Measurements from ENCODE around the gene NADK2.

Gene NADK2

GRCh38 chr5:36174119-36174518, 67.6 kb downstream of the NADK2 start:
- no peak overlapping the region for H3K4me3 ChIP-seq (ENCODE audit: low read length)

DNA sequence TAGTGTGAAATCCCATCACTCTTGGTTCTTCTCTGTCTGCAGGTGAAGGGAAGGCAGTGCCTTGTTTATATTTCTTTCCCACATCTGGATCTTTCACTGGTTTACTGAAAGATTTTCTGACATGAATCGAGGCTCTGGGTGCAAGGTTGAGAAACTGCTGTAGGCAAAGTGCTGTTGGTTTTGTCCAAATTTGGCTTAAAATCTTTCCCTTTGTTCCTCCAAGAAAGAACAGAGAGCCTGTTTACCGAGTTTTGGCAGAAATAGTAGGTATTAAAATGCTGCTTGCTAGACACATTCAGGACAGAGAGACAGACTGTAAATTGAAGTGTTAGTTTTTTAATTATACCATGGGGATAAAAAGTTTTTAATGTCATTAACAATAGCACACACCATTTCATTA, 68.3 kb downstream of the NADK2 start:
- DNase-seq (ENCODE audit: low read depth, low spot score) = no peak
- H3K4me3 ChIP-seq (ENCODE audit: low read length) = no peak overlapping the region

More at GRCh38 chr5:36174119-36174518, 67.6 kb downstream of the NADK2 start:
- DNase-seq (ENCODE audit: low read depth, low spot score) = no peak

- DNase-seq (ENCODE audit: low read depth, low spot score) = no peak
- no peak overlapping the region for H3K4me3 ChIP-seq (ENCODE audit: low read length)
Measured at GRCh38 chr5:36172599-36172998, 69.1 kb downstream of the NADK2 start.

- no peak for DNase-seq (ENCODE audit: low read depth, low spot score)
- H3K4me3 ChIP-seq (ENCODE audit: low read length) = no peak overlapping the region
Measured at GRCh38 chr5:36170832-36171424, 70.8 kb downstream of the NADK2 start.

GRCh38 chr5:36168737-36169136, 73.0 kb downstream of the NADK2 start:
- DNase-seq (ENCODE audit: low read depth, low spot score) = no peak
- H3K4me3 ChIP-seq (ENCODE audit: low read length) = no peak overlapping the region

DNA sequence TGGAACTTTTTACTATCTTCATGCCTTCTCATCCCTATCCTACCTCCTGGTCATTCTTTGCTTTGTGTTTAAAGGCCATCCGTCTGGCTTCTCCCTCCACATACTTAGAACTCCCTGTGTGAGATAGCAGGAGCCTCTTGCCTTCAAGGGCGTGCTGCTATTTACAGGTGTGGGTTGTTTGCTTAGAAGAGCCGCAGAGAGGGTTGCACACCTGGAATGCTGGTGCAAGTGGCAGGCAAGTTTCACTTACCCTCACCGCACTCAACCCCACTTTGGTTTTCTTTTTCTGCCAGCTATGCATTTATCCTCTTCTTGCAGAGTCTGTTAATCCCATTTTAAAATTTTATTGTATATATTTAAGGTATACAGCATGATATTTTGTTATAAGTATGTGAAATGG, 77.3 kb downstream of the NADK2 start:
- no peak for DNase-seq (ENCODE audit: low read depth, low spot score)

GRCh38 chr5:36162810-36163486, 78.8 kb downstream of the NADK2 start:
- DNase-seq (ENCODE audit: low read depth, low spot score) = no peak
- H3K4me3 ChIP-seq (ENCODE audit: low read length) = no peak overlapping the region

More for the DNA sequence above, 77.3 kb downstream of the NADK2 start:
- no peak overlapping the region for H3K4me3 ChIP-seq (ENCODE audit: low read length)

- no peak overlapping the region for H3K4me3 ChIP-seq (ENCODE audit: low read length)
- no peak for DNase-seq (ENCODE audit: low read depth, low spot score)
Measured at GRCh38 chr5:36161361-36161760, 80.4 kb downstream of the NADK2 start.

- DNase-seq (ENCODE audit: low read depth, low spot score) = no peak
- H3K4me3 ChIP-seq (ENCODE audit: low read length) = no peak overlapping the region
Measured at GRCh38 chr5:36160617-36161016, 81.1 kb downstream of the NADK2 start.

- no peak overlapping the region for H3K4me3 ChIP-seq (ENCODE audit: low read length)
- no peak for DNase-seq (ENCODE audit: low read depth, low spot score)
Measured at GRCh38 chr5:36158144-36158543, 83.6 kb downstream of the NADK2 start.

DNA sequence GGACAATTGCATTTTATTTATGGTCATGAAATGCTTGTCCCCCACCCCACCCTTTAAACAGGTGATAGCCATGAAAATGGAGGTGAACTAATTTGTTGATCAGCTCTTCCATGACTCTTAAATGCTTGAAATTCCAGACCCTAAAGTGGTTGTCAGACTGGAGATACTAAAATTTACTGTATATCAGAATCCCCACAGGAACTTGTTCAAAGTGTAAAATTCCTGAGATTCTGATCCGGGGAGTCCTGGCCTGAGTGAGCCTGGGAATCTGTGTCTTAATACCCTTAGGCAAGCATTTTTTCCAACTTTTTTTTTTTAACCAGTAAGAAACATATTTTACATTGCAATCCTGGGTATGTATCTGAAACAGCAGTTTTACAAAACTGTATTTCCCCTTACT, 85.1 kb downstream of the NADK2 start:
- DNase-seq (ENCODE audit: low read depth, low spot score) = no peak
- no peak overlapping the region for H3K4me3 ChIP-seq (ENCODE audit: low read length)

GRCh38 chr5:36156121-36156601, 85.6 kb downstream of the NADK2 start:
- no peak overlapping the region for H3K4me3 ChIP-seq (ENCODE audit: low read length)
- DNase-seq (ENCODE audit: low read depth, low spot score) = no peak

GRCh38 chr5:36155291-36155690, 86.4 kb downstream of the NADK2 start:
- H3K4me3 ChIP-seq (ENCODE audit: low read length) = no peak overlapping the region
- no peak for DNase-seq (ENCODE audit: low read depth, low spot score)

GRCh38 chr5:36153726-36154125, 88.0 kb downstream of the NADK2 start:
- DNase-seq (ENCODE audit: low read depth, low spot score) = no peak
- H3K4me3 ChIP-seq (ENCODE audit: low read length) = no peak overlapping the region

GRCh38 chr5:36153298-36153677, 88.4 kb downstream of the NADK2 start:
- DNase-seq (ENCODE audit: low read depth, low spot score) = no peak
- peak overlapping the region; percentile 81 for H3K4me3 ChIP-seq (ENCODE audit: low read length)

GRCh38 chr5:36152324-36153297, 89.1 kb downstream of the NADK2 start:
- peak overlapping the region; percentile 81 for H3K4me3 ChIP-seq (ENCODE audit: low read length)
- DNase-seq (ENCODE audit: low read depth, low spot score) = no peak

DNA sequence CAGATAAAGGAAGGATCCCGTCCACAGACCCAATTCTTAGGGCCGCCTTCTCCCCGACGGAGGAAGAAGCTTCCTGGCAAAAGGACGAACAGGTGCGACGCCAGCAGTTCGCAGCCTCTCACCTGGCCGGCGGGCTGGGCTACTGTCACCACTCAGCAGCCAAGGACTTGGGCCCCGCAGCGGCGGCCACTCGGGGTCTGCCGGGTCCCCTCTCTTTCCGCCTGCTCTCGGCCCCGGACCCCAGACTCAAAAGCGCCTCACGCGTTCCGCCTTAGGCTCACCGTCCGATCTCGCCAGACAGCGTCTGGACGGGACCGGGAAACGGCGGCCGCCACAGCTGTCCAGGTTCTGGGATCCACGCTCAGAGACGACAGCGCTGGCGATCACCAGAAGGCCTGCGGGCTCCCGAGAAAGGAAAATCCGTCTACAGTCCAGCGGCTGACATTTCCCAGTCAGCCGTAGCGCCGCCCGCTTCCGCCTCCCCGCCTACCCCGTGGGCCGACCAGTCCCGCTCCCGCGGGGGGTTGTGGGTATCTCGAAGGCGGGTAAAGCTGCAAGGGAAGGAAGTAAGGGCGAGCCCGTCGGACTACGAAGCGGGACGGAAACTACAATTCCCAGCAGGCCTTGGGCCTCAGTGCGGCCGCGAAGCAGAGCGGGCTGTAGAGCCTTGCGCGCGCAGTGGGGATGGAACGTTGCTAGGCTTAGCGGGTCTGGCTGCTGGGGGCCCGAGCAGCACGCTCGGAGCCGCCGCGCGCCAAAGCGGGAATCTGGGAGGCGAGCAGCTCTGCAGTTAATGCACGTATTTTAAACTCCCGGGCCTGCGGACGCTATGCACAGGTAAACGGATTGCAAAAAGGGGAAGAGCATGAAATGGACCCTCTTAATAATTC, 90.0 kb downstream of the NADK2 start, which contains the start of the genes LMBRD2 and SKP2:
LMBRD2 (minus strand) TSS at position 454 of the 890 bp plus-strand sequence. CDS start 8,538 bp downstream, outside the sequence.
SKP2 (plus strand) TSS at position 678 of the 890 bp plus-strand sequence; CDS start at position 830, 152 bp downstream.
- DNase-seq (ENCODE audit: low read depth, low spot score) = peak; percentile 97
- peak within 1 kb of the TSS; percentile 81 for H3K4me3 ChIP-seq (ENCODE audit: low read length)

GRCh38 chr5:36150676-36151433, 90.9 kb downstream of the NADK2 start:
- DNase-seq (ENCODE audit: low read depth, low spot score) = peak; percentile 62
- peak overlapping the region; percentile 81 for H3K4me3 ChIP-seq (ENCODE audit: low read length)
